ES-I3 (cell line): Measurements from ENCODE around the gene HPS5.

Experiments used
- H3K36me3 ChIP-seq: 2 replicates; pipeline ENCODE4 v1.6.1; 2013; ENCODE audit warnings: mild to moderate bottlenecking, low read length, control low read depth, moderate library complexity; ENCODE audit not compliant: insufficient read depth
- H3K4me1 ChIP-seq: 2 replicates; pipeline ENCODE4 v1.6.1; 2013; ENCODE audit warnings: mild to moderate bottlenecking, control low read depth, low read length; ENCODE audit not compliant: insufficient read depth
- H3K9ac ChIP-seq: 2 replicates; pipeline ENCODE4 v1.6.1; 2013; ENCODE audit warnings: low read depth, mild to moderate bottlenecking, low read length, moderate library complexity
- H3K9me3 ChIP-seq: 2 replicates; pipeline ENCODE4 v1.6.1; 2013; ENCODE audit warnings: mild to moderate bottlenecking, low read length, moderate library complexity; ENCODE audit not compliant: control insufficient read depth, insufficient read depth

The HPS5 gene, protein sequence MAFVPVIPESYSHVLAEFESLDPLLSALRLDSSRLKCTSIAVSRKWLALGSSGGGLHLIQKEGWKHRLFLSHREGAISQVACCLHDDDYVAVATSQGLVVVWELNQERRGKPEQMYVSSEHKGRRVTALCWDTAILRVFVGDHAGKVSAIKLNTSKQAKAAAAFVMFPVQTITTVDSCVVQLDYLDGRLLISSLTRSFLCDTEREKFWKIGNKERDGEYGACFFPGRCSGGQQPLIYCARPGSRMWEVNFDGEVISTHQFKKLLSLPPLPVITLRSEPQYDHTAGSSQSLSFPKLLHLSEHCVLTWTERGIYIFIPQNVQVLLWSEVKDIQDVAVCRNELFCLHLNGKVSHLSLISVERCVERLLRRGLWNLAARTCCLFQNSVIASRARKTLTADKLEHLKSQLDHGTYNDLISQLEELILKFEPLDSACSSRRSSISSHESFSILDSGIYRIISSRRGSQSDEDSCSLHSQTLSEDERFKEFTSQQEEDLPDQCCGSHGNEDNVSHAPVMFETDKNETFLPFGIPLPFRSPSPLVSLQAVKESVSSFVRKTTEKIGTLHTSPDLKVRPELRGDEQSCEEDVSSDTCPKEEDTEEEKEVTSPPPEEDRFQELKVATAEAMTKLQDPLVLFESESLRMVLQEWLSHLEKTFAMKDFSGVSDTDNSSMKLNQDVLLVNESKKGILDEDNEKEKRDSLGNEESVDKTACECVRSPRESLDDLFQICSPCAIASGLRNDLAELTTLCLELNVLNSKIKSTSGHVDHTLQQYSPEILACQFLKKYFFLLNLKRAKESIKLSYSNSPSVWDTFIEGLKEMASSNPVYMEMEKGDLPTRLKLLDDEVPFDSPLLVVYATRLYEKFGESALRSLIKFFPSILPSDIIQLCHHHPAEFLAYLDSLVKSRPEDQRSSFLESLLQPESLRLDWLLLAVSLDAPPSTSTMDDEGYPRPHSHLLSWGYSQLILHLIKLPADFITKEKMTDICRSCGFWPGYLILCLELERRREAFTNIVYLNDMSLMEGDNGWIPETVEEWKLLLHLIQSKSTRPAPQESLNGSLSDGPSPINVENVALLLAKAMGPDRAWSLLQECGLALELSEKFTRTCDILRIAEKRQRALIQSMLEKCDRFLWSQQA

DNA sequence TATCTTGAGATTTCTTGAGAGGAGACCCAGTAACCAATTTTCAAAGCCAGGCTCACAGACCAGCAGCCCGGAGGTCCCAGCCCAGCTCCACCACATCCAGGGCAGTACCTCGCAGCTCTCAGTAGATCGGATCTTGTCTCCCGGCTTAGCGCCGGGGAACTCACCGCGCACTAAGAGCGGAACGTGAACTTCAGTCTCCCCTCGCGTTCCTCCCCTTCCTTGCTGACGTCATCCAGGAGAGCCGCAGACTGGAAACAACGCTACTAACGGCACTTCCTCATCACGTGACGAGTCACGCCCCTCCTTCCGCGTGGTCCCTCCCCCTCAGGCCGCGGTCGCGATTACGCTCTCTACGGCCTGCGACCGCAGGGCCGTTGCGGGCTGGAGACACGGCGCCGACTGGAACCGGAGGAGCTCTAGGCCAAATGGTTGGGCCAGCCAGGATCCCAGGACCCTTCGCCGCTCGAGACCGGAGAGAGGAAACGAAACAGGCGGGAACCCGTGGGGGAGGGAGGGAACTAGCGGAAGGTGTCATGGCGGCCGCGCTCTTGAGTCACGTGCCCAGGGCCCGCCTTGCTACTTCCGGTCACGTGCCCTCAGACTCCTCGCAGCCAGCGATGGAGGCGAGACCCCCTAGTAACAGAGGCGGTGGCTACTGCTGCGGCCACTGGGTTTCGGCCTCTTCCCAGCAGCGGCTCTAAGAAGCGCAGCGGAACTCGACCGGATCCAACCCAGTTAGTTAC lies at the start of gene HPS5, which contains the start of gene GTF2H1:
Gene HPS5 (minus strand): TSS at position 172 of the 743 bp plus-strand sequence. CDS start 4,282 bp downstream, outside the sequence.
Gene GTF2H1 (plus strand): TSS at position 599 of the 743 bp plus-strand sequence. CDS start 10,508 bp downstream, outside the sequence.
- H3K36me3 ChIP-seq, result 0 out of 2 replicates have a peak, but pooled peaks cover 5% of the 10 kb centered on the region
- H3K9me3 ChIP-seq, result no peaks in the 10 kb centered on the region
- H3K4me1 ChIP-seq, result peaks cover 22% of the 10 kb centered on the region
- H3K9ac ChIP-seq, result peak within 1 kb of the TSS; percentile 79

DNA sequence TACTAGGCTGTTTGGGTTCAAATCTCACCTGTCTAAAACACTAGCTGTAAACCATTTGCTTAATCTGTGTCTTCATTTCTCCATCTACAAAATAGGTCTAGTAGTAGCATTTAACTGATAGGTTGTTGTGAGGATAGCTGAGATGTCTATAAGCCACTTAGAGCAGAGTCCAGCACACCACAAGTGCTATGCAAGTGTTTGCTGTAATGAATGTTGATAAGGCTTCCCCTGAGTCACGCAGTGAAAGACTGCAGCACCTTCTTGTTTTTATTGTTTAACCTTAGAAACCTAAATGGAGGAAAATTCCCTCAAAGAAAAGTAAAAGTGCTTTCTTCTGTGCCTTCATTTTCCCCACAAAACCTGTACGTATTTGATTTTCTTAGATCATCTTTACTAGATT lies 49.3 kb upstream of the HPS5 start:
- Histone ChIP-seq H3K9ac (no peak overlapping the region), H3K4me1 (no peaks in the 10 kb centered on the region), H3K36me3 (0 out of 2 replicates have a peak, but pooled peaks cover under 1% of the 10 kb centered on the region), H3K9me3 (no peaks in the 10 kb centered on the region)

DNA sequence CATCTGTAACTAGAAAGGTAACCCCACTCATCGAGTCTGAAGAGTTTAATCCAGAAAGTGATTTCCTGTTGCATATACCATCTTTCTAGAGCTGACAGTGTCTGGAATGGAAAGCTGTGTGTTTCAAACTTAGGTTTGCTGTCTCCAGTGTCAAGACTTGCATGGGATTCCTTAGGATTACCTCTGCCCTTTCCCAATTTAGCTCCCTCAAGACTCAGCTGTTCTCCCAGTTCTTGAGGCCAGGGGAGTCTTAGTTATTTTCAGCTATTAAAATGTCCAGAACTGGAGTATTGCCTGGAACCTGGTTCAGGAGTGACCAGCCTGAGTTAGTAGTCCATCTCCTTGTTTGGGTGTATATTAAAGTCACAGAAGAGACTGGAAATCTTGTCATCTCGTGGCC lies 47.5 kb upstream of the HPS5 start:
- H3K9ac ChIP-seq, result no peak overlapping the region
- peaks cover 13% of the 10 kb centered on the region for H3K36me3 ChIP-seq

DNA sequence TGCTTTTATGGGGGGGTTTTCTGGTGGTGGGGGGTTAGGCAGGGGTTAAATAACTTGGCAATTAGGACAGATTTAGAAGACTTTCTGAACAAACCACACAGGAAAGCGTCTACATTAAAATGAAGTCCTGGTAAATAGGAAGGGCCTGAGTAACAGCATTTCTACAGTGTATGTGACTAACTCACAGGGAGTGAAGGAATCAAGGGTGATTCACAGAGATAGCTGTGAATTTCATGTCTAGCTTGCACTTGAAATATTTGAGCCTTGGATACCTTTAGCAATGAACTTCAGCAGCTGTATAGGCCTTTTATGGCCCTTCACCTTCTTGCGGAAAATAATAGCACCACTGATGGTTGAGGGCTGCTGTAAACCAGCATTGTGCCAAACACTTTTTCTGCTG lies 46.3 kb upstream of the HPS5 start:
- Histone ChIP-seq H3K36me3 (peaks cover 17% of the 10 kb centered on the region), H3K4me1 (no peaks in the 10 kb centered on the region), H3K9me3 (no peaks in the 10 kb centered on the region), H3K9ac (no peak overlapping the region)

More for the DNA sequence above, 47.5 kb upstream of the HPS5 start:
- Histone ChIP-seq H3K4me1 (no peaks in the 10 kb centered on the region), H3K9me3 (no peaks in the 10 kb centered on the region)

DNA sequence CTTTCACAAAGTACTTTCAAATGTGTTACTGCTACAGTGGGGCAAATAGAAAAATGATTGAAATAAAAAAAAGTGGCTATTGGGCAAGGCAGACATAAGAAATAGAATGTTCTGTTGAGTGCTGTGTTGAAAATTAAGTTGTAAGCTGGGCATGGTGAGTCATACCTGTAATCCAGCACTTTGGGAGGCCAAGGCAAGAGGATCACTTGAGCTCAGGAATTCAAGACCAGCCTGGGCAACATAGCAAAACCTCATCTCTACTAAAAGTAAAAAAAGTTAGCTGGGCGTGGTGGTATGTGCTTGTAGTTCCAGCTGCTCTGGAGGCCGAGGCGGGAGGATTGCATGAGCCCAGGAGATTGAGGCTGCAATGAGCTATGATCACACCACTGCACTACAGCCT lies 45.5 kb upstream of the HPS5 start:
- Histone ChIP-seq H3K9ac (no peak overlapping the region), H3K9me3 (no peaks in the 10 kb centered on the region), H3K4me1 (no peaks in the 10 kb centered on the region), H3K36me3 (peaks cover 17% of the 10 kb centered on the region)

DNA sequence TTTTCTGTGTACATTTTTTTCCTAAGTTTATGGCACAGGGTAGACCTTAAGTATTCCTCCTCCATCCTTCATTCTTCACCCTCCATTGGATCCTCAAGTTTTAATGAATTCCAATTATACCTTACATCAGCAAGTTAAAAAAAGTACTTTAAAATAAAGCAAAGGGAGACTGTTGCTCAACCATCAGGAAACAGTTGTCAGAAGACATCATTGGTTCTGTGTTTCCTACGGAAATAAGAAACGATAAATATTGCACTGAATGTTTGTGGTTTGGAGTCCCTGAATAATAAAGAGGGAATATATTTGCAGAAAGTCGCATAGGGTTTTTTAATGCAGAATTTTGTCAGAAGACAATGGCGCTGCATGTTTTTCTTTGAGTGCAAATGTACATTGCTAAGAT lies 44.3 kb upstream of the HPS5 start:
- H3K9ac ChIP-seq, result no peak overlapping the region
- H3K36me3 ChIP-seq, result peaks cover 17% of the 10 kb centered on the region
- no peaks in the 10 kb centered on the region for H3K9me3 ChIP-seq
- H3K4me1 ChIP-seq, result no peaks in the 10 kb centered on the region

DNA sequence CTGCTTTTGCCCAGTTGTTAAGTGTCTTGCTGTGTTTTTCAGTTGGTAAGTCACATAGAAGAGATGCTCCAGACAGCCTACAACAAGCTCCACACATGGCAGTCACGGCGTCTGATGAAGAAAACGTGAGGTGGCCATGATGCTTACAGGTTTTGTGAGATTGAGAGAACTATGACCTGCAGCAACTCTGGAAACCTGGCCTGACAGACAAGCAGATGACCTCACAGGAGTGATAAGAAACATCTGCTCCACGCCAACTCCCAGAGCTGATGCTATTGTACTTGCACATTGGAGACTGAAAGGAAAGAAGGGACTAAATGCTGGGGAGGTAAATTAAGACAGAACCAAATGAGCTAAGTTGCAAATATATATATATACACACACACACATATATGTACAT lies 43.8 kb upstream of the HPS5 start:
- H3K36me3 ChIP-seq, result peaks cover 17% of the 10 kb centered on the region
- no peaks in the 10 kb centered on the region for H3K4me1 ChIP-seq
- no peak overlapping the region for H3K9ac ChIP-seq
- no peaks in the 10 kb centered on the region for H3K9me3 ChIP-seq

DNA sequence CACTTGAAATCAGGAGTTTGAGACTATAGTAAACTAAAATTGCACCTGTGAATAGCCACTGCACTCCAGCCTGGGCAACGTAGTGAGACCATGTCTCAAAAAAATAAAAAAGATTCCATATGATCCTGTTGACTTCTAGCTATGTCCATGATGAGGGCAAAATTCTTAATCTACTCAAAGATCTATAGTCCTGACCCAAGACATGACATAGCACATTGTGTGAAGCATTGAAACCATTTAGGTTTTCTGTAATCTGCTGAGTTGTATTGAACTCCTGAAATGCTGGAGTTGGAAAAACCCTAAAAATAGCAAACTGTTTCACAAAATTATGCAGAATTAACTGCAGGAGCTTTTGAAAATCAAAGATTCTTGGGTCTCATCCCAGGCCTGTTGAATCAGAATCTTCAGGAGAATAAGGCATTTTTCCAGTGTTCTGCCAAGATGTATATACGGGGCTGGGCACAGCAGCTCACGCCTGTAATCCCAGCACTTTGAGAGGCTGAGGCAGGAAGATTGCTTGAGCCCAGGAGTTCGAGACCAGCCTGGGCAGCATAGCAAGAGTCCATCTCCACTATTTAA lies 42.6 kb upstream of the HPS5 start:
- no peak overlapping the region for H3K9ac ChIP-seq
- H3K36me3 ChIP-seq, result peaks cover 17% of the 10 kb centered on the region
- H3K4me1 ChIP-seq, result no peaks in the 10 kb centered on the region
- no peaks in the 10 kb centered on the region for H3K9me3 ChIP-seq

DNA sequence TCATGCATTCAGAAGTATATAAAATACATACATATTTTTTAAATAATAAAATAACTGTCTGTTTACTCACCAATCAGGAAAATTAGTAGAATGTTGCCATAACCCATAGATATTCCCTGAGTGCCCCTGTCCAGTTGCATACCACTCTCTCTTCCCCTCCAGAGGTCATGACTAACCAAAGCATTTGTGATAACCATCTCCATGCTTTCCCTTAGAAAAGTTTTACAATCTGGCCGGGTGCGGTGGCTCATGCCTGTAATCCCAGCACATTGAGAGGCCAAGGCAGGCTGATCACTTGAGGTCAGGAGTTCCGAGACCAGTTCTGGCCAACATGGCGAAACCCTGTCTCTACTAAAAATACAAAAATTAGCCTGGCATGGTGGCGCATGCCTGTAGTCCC lies 39.2 kb upstream of the HPS5 start:
- H3K9me3 ChIP-seq, result no peaks in the 10 kb centered on the region
- H3K36me3 ChIP-seq, result peaks cover 22% of the 10 kb centered on the region
- no peak overlapping the region for H3K9ac ChIP-seq
- no peaks in the 10 kb centered on the region for H3K4me1 ChIP-seq

DNA sequence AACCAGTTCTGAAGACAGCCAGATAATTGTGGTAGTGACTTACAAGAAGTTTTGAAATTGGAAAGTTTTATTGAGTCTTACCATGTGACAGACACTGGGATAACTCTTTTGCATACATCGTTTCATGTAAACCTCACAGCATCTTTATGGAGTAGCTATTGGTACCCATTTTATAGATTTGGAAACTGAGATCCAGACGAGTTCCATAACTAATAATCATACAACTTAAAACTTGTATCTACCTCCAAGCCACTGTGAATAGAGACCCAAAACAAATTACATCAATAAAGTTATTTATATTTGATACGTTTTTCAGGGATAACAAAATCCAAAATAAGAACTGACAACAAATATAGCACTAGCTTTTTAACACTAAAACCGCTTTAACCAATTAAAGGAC lies 36.7 kb upstream of the HPS5 start:
- Histone ChIP-seq H3K4me1 (no peaks in the 10 kb centered on the region), H3K9ac (no peak overlapping the region), H3K9me3 (no peaks in the 10 kb centered on the region), H3K36me3 (peaks cover 11% of the 10 kb centered on the region)

DNA sequence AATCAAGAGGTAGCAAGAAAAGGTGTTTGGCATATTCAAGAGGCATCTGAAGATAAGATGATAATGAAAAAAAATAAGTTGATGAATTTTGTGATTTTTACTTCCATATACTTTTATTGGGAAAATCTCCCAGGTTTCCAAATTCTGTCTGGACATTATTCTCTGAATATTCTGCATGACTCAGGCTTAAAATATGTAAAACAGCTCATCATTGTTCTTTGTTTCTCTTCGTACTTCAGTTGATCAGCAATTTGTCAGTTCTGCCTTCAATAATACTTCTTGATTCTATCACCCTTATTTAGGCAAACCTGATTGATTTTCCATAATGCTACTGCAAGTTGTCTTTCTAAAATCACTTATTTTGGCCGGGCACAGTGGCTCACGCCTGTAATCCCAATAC lies 30.6 kb upstream of the HPS5 start:
- peaks cover 16% of the 10 kb centered on the region; the same call in 1 of the 2 replicates for H3K36me3 ChIP-seq
- H3K4me1 ChIP-seq, result no peaks in the 10 kb centered on the region
- H3K9ac ChIP-seq, result no peak overlapping the region
- H3K9me3 ChIP-seq, result no peaks in the 10 kb centered on the region

DNA sequence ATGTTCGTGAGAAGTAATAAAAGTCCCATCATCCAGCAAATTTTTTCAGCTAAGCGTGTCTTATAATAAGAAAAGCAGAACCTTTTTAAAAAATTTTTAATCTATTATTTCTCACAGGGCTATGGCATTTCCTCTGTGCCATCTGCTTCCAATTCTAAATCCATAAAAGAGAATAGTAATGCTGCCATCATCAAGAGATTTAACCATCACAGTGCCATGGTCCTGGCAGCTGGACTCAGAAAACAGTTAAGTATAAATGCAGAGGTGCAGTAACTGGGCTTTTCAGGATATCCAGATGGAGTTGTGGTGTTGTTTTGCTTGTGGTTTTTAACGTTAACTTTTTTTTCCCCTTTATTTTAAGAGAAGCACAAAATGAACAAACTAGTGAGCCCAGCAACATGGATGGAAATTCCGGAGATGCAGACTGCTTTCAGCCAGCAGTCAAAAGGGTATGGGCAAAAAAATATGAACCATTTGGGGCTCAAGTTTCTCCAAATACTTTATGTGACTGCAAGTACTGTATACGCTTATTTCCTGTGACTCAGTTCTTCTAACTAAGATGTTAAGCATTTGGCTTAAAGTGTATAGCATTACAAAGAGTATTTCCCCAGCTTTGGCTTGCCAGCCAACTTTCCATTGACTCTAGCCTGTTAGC lies 25.7 kb upstream of the HPS5 start:
- Histone ChIP-seq H3K36me3 (peaks cover 18% of the 10 kb centered on the region), H3K9ac (no peak overlapping the region), H3K9me3 (no peaks in the 10 kb centered on the region), H3K4me1 (no peaks in the 10 kb centered on the region)

DNA sequence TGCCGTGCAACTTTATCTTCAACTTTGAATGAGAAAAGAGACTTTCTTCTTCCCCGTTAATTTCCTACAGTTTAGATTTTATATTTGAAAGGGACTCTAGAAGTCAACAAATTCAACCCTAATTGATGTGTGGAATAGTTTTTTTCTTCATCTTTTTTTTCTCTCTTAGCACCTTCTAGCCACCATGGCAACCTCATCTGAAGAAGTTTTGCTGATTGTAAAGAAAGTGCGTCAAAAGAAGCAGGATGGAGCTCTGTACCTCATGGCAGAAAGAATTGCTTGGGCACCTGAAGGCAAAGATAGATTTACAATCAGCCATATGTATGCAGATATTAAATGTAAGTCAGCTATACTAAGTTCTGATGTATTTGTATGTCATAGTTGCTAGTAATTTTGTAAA lies 11.0 kb upstream of the HPS5 start:
- Histone ChIP-seq H3K9me3 (no peaks in the 10 kb centered on the region), H3K36me3 (peaks cover 18% of the 10 kb centered on the region), H3K9ac (no peak overlapping the region), H3K4me1 (peaks cover 15% of the 10 kb centered on the region)
